GM12873 (cell line): ENCODE results near the gene CACNA1A.

Experiments used
- CTCF ChIP-seq: IDR thresholded peaks from 2 replicates; pipeline ENCODE4 v1.5.1; 2012; ENCODE audit warnings: low read depth, mild to moderate bottlenecking, moderate library complexity, low read length, control low read depth; ENCODE audit not compliant: insufficient read depth; ENCODE audit errors: missing control alignments

CACNA1A gene

GRCh38 chr19:13400296-13400695 is 106.0 kb downstream of the CACNA1A start:
- TF ChIP-seq CTCF: no peak

- TF ChIP-seq CTCF: no peak
Observed at GRCh38 chr19:13399746-13400145, 106.5 kb downstream of the CACNA1A start.

GRCh38 chr19:13398780-13399726 is 107.2 kb downstream of the CACNA1A start:
- no peak for TF ChIP-seq CTCF

GRCh38 chr19:13398182-13398581 is 108.1 kb downstream of the CACNA1A start:
- TF ChIP-seq CTCF: no peak

GRCh38 chr19:13396250-13397080 is 109.8 kb downstream of the CACNA1A start:
- no peak for TF ChIP-seq CTCF

GRCh38 chr19:13382633-13382938 is 123.7 kb downstream of the CACNA1A start:
- TF ChIP-seq CTCF: no peak
